ENCODE data around the gene PARD6G.
A peak's percentile ranks its signal among the peaks of the same experiment; 100 is the strongest.
"Not testable (repeated sequence)": the region's sequence is repeated elsewhere in the genome, so short reads cannot be mapped to it uniquely, and the experiment has no call there.

PARD6G gene

GRCh38 chr18:80247393-80247841 is at the start of gene PARD6G:
Gene PARD6G (minus strand): TSS chr18:80247514. CDS start chr18:80247348, 166 bp downstream.
- DNase-seq: peak; percentile 25

- not testable (repeated sequence) for DNase-seq
These were observed 15.1 kb upstream of the PARD6G start for GRCh38 chr18:80262241-80263033.

GRCh38 chr18:80259610-80260009 is 12.3 kb upstream of the PARD6G start:
- no peak for DNase-seq

GRCh38 chr18:80258640-80259039 is 11.3 kb upstream of the PARD6G start:
- DNase-seq: no peak

GRCh38 chr18:80257579-80258543 is 10.5 kb upstream of the PARD6G start:
- not testable (repeated sequence) for DNase-seq

GRCh38 chr18:80254971-80255500 is 7.7 kb upstream of the PARD6G start:
- DNase-seq: no peak

GRCh38 chr18:80253871-80254492 is 6.7 kb upstream of the PARD6G start:
- no peak for DNase-seq

GRCh38 chr18:80253236-80253635 is 5.9 kb upstream of the PARD6G start:
- no peak for DNase-seq

GRCh38 chr18:80252136-80252535 is 4.8 kb upstream of the PARD6G start:
- no peak for DNase-seq

- DNase-seq: no peak
These were observed 4.4 kb upstream of the PARD6G start for GRCh38 chr18:80251700-80252099.

GRCh38 chr18:80250740-80251364 is 3.5 kb upstream of the PARD6G start:
- no peak for DNase-seq

- DNase-seq: no peak
These were observed 2.1 kb upstream of the PARD6G start for GRCh38 chr18:80249217-80250093.

- peak; percentile 76 for DNase-seq
These were observed 595 bp downstream of the PARD6G start for GRCh38 chr18:80246445-80247392.

GRCh38 chr18:80245781-80246444 is 1.4 kb downstream of the PARD6G start:
- DNase-seq: peak; percentile 6

- no peak for DNase-seq
These were observed 2.2 kb downstream of the PARD6G start for GRCh38 chr18:80244956-80245730.

GRCh38 chr18:80244167-80244566 is 3.1 kb downstream of the PARD6G start:
- DNase-seq: no peak

GRCh38 chr18:80243204-80243603 is 4.1 kb downstream of the PARD6G start:
- no peak for DNase-seq

GRCh38 chr18:80241919-80242777 is 5.2 kb downstream of the PARD6G start:
- DNase-seq: no peak

All from NCI-H2171 treated with DMSO at 0.1 percent for 48 hours (cell line).